ENCODE data around the gene HCLS1.

DNA sequence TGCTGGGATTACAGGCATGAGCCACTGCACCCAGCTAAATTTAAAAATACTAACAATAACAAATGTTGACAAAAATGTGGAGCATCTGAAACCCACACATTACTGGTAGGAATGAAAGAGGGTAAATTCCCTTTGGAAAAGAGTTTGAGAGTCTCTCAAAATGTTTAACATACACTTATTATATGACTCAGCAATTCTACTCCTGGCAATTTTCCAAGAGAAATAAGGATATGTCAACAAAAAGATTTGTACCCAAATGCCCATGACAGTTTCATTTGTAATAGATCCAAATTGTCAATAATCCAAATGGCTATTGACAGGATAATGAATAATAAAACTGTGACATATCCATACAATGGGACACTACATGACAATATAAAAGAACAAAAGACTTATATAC, 9.0 kb downstream of the HCLS1 start:
- TF ChIP-seq, protein P1, sequence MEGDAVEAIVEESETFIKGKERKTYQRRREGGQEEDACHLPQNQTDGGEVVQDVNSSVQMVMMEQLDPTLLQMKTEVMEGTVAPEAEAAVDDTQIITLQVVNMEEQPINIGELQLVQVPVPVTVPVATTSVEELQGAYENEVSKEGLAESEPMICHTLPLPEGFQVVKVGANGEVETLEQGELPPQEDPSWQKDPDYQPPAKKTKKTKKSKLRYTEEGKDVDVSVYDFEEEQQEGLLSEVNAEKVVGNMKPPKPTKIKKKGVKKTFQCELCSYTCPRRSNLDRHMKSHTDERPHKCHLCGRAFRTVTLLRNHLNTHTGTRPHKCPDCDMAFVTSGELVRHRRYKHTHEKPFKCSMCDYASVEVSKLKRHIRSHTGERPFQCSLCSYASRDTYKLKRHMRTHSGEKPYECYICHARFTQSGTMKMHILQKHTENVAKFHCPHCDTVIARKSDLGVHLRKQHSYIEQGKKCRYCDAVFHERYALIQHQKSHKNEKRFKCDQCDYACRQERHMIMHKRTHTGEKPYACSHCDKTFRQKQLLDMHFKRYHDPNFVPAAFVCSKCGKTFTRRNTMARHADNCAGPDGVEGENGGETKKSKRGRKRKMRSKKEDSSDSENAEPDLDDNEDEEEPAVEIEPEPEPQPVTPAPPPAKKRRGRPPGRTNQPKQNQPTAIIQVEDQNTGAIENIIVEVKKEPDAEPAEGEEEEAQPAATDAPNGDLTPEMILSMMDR (IDR thresholded peaks at IDR 0.05 in 4 of 5, conservative IDR thresholded peaks at IDR 0.05 in 1 of 5), result no peak
- no peak for TF ChIP-seq POLR2A (IDR thresholded peaks at IDR 0.05)
